Endothelial cell of umbilical vein (primary cell): Measurements from ENCODE around the gene RALB. TPM values are rescaled to one million over a fixed set of nuclear protein-coding genes. Genes with fewer than 3 reads are reported as not detected.

Source experiments
- BruUV-seq: library from RNA; stranded (reverse); fragments of 400-500 nt; replicated peaks from 2 replicates; lab custom pipeline; 2021; lab: Mats Ljungman, UMichigan
- CTCF ChIA-PET: fragments of 300-600, 350-600 bp; sonication (Branson Sonifier 250); formaldehyde crosslinking; loops from one replicate; lab custom pipeline; 2021; ENCODE audit warnings: antibody characterized with exemption, inconsistent platforms; lab: Charles Lee
- POLR2A ChIA-PET: fragments of 300-600, 350-600 bp; sonication (Branson Sonifier 250); formaldehyde crosslinking; loops from one replicate; lab custom pipeline; 2021; ENCODE audit warnings: antibody characterized with exemption, inconsistent platforms; lab: Charles Lee
- DNase-seq: peaks from one replicate; pipeline ENCODE4 v3.0.0-alpha.2; 2011; ENCODE audit warnings: low read depth, low spot score
- FAIRE-seq: peaks from 2 replicates; lab custom pipeline; 2011; peaks lifted over from hg19 to GRCh38; lab: Jason Lieb, UNC
- H2AFZ ChIP-seq: 2 replicates; pipeline ENCODE4 v1.6.0; 2012; ENCODE audit warnings: low read depth, low read length, control low read depth, inconsistent platforms
- H3K27ac ChIP-seq: 2 replicates; pipeline ENCODE4 v1.5.1; 2011; ENCODE audit warnings: low read depth, mild to moderate bottlenecking, control low read depth, low read length, moderate library complexity; ENCODE audit not compliant: insufficient read depth
- H3K27me3 ChIP-seq, 2 experiments: 2 replicates each; pipeline versions ENCODE4 v1.6.0 to v1.6.1; 2011; ENCODE audit warnings: low read length in 2 of 2, mixed read lengths in 1 of 2; ENCODE audit not compliant: control insufficient read depth in 2 of 2, insufficient read depth in 2 of 2
- H3K36me3 ChIP-seq, 2 experiments: 2 replicates in 1 of 2; 3 replicates in 1 of 2; pipeline ENCODE4 v1.5.1; 2011; ENCODE audit warnings: low read length in 2 of 2, mild to moderate bottlenecking in 1 of 2, moderate library complexity in 1 of 2; ENCODE audit not compliant: control insufficient read depth in 2 of 2, insufficient read depth in 2 of 2; ENCODE audit errors: extremely low read depth in 1 of 2
- H3K4me1 ChIP-seq: 3 replicates; pipeline ENCODE4 v1.5.1; 2011; ENCODE audit warnings: mild to moderate bottlenecking, low read length; ENCODE audit not compliant: control insufficient read depth, insufficient read depth; ENCODE audit errors: extremely low read depth
- H3K4me2 ChIP-seq: 2 replicates; pipeline ENCODE4 v1.6.1; 2011; ENCODE audit warnings: low read length, control low read depth, mixed read lengths; ENCODE audit not compliant: insufficient read depth
- H3K4me3 ChIP-seq, 3 experiments: fragments of 200-600 bp in 1 of 3; sonication (generic), shearing (Covaris generic) in 1 of 3; replicated peaks in 1 of 3; 2 replicates each; pipeline ENCODE4 v1.5.1; 2011 to 2016; ENCODE audit warnings: control low read depth in 3 of 3, low read length in 3 of 3, mild to moderate bottlenecking in 2 of 3, inconsistent platforms in 1 of 3, low read depth in 1 of 3, moderate library complexity in 1 of 3; ENCODE audit not compliant: insufficient read depth in 1 of 3
- H3K79me2 ChIP-seq: 2 replicates; pipeline ENCODE4 v1.6.0; 2012; ENCODE audit warnings: low read length, inconsistent platforms; ENCODE audit not compliant: control insufficient read depth, insufficient read depth
- H3K9ac ChIP-seq: replicated peaks from 2 replicates; pipeline ENCODE3; 2011; ENCODE audit warnings: low read length, control low read depth; ENCODE audit not compliant: insufficient read depth; ENCODE audit errors: extremely low read depth
- H3K9me1 ChIP-seq: replicated peaks from 3 replicates; pipeline ENCODE4 v1.6.0; 2011; ENCODE audit warnings: mild to moderate bottlenecking, low read length; ENCODE audit not compliant: control insufficient read depth, insufficient read depth; ENCODE audit errors: extremely low read depth
- H3K9me3 ChIP-seq: replicated peaks from 2 replicates; pipeline ENCODE4 v1.5.1; 2012; ENCODE audit warnings: low read length, inconsistent platforms; ENCODE audit not compliant: control insufficient read depth, insufficient read depth
- H4K20me1 ChIP-seq: replicated peaks from 2 replicates; pipeline ENCODE3; 2011; ENCODE audit warnings: mild to moderate bottlenecking, low read length; ENCODE audit not compliant: control insufficient read depth, insufficient read depth; ENCODE audit errors: extremely low read depth
- CTCF ChIP-seq, 2 donors: IDR thresholded peaks; 1 replicate in 1 of 2; 2 replicates in 1 of 2; pipeline ENCODE4 v1.5.1; 2011; ENCODE audit warnings: low read length in 2 of 2, mild to moderate bottlenecking in 2 of 2, moderate library complexity in 2 of 2, control low read depth in 1 of 2, inconsistent platforms in 1 of 2, low read depth in 1 of 2; ENCODE audit not compliant: insufficient read depth in 1 of 2; ENCODE audit errors: extremely low read depth in 1 of 2
- EZH2 ChIP-seq: IDR thresholded peaks from 2 replicates; pipeline ENCODE4 v1.6.1; 2012; ENCODE audit warnings: borderline replicate concordance, low read depth, mild to moderate bottlenecking, moderate library complexity, low read length, inconsistent platforms; ENCODE audit not compliant: severe bottlenecking
- FOS ChIP-seq: IDR thresholded peaks from 2 replicates; pipeline ENCODE4 v1.6.1; 2011; ENCODE audit warnings: mild to moderate bottlenecking, low read length, moderate library complexity, borderline replicate concordance; ENCODE audit not compliant: insufficient read depth
- GATA2 ChIP-seq: IDR thresholded peaks from 2 replicates; pipeline ENCODE4 v1.7.0; 2011; ENCODE audit warnings: low read depth, mild to moderate bottlenecking, moderate library complexity, mixed read lengths, low read length; ENCODE audit not compliant: insufficient read length, insufficient read depth
- JUN ChIP-seq: IDR thresholded peaks from 2 replicates; pipeline ENCODE4 v1.6.1; 2011; ENCODE audit warnings: borderline replicate concordance, low read depth; ENCODE audit not compliant: insufficient read length, insufficient read depth
- MAX ChIP-seq: IDR thresholded peaks from 2 replicates; pipeline ENCODE4 v1.6.1; 2011; ENCODE audit not compliant: insufficient read depth, insufficient read length
- MYC ChIP-seq: IDR thresholded peaks from one replicate; pipeline ENCODE4 v1.6.1; 2011; ENCODE audit warnings: mild to moderate bottlenecking, low read depth, low read length
- POLR2A ChIP-seq: IDR thresholded peaks from 2 replicates; pipeline ENCODE4 v1.6.1; 2012; ENCODE audit warnings: low read depth, mild to moderate bottlenecking, control low read depth, low read length
- POLR2AphosphoS5 ChIP-seq: IDR thresholded peaks from 2 replicates; pipeline ENCODE4 v1.6.1; 2012; ENCODE audit warnings: low read depth, mild to moderate bottlenecking, control low read depth, low read length, moderate library complexity; ENCODE audit not compliant: insufficient read depth
- dilution Hi-C: fragments of 300-500 bp; cut with MboI; formaldehyde crosslinking; loops from one replicate; pipeline ENCODE4 v1.15.0; 2019; ENCODE audit warnings: low sequenced_read_pairs; ENCODE audit not compliant: extremely low pct_ligation_motif_present
- intact Hi-C: fragments of 100-400 bp; cut with micrococcal nuclease; formaldehyde crosslinking; loops from one replicate; pipeline ENCODE4 v1.10.0; 2022
- polyA plus RNA-seq, 4 experiments: library from polyadenylated mRNA; depleted of rRNA in 3 of 4; stranded (reverse) in 3 of 4; unstranded in 1 of 4; fragments of >200 nt; gene quantifications; 2 replicates each; pipeline versions ENCODE4 v1.2.1 to v1.2.3, GENCODE V29; 2011 to 2012; ENCODE audit warnings: missing spikeins in 1 of 4
- total RNA-seq: library from RNA; stranded (reverse); gene quantifications from 2 replicates; pipeline ENCODE4 v1.2.3, GENCODE V29; 2021

Gene RALB
- total and polyA plus RNA-seq, 2 donors (not counting 3 experiments of a cell fraction or from before 2014, with no cell fraction given) = 105 to 115 TPM

- no peaks in the 10 kb centered on the region for H3K9me3 ChIP-seq
- no peak overlapping the region for H3K4me2 ChIP-seq
- no peaks in the 10 kb centered on the region for H3K4me1 ChIP-seq
- H3K27me3 ChIP-seq = no peaks in the 10 kb centered on the region
- no TSS peak for BruUV-seq
- no peaks in the 10 kb centered on the region for H4K20me1 ChIP-seq
- DNase-seq = no peak
- H3K9me1 ChIP-seq = no peaks in the 10 kb centered on the region
- H3K27ac ChIP-seq = no peak overlapping the region
- intact Hi-C loops = no loop called here
- no peak overlapping the region for H2AFZ ChIP-seq
- dilution Hi-C loops = no loop called here
- H3K9ac ChIP-seq = no peak overlapping the region
- TF ChIP-seq MAX (no peak), EZH2 (no peak), FOS (no peak), MYC (no peak), POLR2A (no peak), POLR2AphosphoS5 (no peak), GATA2 (no peak), CTCF (IDR thresholded peaks at IDR 0.05; ENCODE audit: extremely low read depth in 1 of 2, insufficient read depth in 1 of 2, low read depth in 1 of 2, low read length in 2 of 2) (no peak), JUN (no peak)
- H3K36me3 ChIP-seq = peaks cover 6 to 38% of the 10 kb centered on the region in 2 experiments
- H3K79me2 ChIP-seq = no peaks in the 10 kb centered on the region
- CTCF ChIA-PET = interaction anchor here (0.8 to 3.5 kb wide), 4 partner anchors 12 to 380 kb away, joined by 3 to 10 read pairs (median 4); no protein-coding TSS in a partner anchor
- no peak for FAIRE-seq
- POLR2A ChIA-PET = no interaction called here
- H3K4me3 ChIP-seq = no peak overlapping the region
These were observed 48.6 kb downstream of the RALB start for GRCh38 chr2:120301284-120301683.
